NT2/D1 (cell line): ENCODE results near the gene MRO.
"Not testable (repeated sequence)": the region's sequence is repeated elsewhere in the genome, so short reads cannot be mapped to it uniquely, and the experiment has no call there.

Experiments
- SUZ12 ChIP-seq: IDR thresholded peaks from 2 replicates; pipeline ENCODE4 v1.6.1; 2011; ENCODE audit not compliant: insufficient read length, insufficient read depth; ENCODE audit errors: extremely low read depth
- ZNF274 ChIP-seq: IDR thresholded peaks from 2 replicates; pipeline ENCODE4 v1.6.1; 2011; ENCODE audit warnings: mild to moderate bottlenecking, low read depth, low read length

- not testable (repeated sequence) for TF ChIP-seq ZNF274, SUZ12
These were observed 40.8 kb downstream of the MRO start for GRCh38 chr18:50779021-50779420.
